ENCODE measurements around the gene FIGN. TPM values are rescaled to one million over a fixed set of nuclear protein-coding genes. Genes with fewer than 3 reads are reported as not detected.
A peak's percentile ranks its signal among the peaks of the same experiment; 100 is the strongest.

FIGN gene
- total RNA-seq, 1 donor from 2014 or later, result 4.3 TPM

DNA sequence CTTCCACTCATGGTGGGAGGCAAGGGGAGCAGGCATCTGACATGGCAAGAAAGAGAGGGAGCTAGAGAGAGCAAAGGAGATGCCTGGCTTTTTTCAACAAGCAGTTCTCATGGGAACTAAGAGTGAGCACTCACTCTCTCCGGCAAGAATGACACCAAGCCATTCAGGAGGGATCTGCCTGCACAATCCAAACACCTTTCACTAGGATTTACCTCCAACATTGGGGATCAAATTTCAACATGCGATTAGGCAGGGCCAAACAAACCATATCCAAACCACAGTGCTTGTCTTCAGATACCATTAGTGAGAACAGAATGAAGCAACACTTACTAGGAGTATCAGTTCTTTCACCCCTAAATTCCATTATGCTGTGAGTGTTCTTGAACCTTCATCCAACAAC is 77.3 kb downstream of the FIGN start:
- TF ChIP-seq, protein P1, sequence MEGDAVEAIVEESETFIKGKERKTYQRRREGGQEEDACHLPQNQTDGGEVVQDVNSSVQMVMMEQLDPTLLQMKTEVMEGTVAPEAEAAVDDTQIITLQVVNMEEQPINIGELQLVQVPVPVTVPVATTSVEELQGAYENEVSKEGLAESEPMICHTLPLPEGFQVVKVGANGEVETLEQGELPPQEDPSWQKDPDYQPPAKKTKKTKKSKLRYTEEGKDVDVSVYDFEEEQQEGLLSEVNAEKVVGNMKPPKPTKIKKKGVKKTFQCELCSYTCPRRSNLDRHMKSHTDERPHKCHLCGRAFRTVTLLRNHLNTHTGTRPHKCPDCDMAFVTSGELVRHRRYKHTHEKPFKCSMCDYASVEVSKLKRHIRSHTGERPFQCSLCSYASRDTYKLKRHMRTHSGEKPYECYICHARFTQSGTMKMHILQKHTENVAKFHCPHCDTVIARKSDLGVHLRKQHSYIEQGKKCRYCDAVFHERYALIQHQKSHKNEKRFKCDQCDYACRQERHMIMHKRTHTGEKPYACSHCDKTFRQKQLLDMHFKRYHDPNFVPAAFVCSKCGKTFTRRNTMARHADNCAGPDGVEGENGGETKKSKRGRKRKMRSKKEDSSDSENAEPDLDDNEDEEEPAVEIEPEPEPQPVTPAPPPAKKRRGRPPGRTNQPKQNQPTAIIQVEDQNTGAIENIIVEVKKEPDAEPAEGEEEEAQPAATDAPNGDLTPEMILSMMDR (IDR thresholded peaks at IDR 0.05), result no peak
- Histone ChIP-seq H3K9me3 (no peaks in the 10 kb centered on the region), H3K4me3 (no peak overlapping the region), H3K27me3 (no peaks in the 10 kb centered on the region), H3K27ac (peak overlapping the region; percentile 22 to 43), H3K4me1 (peaks cover 0 to 35% of the 10 kb centered on the region in 2 donors), H3K36me3 (no peaks in the 10 kb centered on the region)
- intact Hi-C loops (cut with DNase I), result loop anchor here (5.0 kb wide), 1 partner anchor 34 kb away; no protein-coding TSS in a partner anchor
- DNase-seq (ENCODE audit: low spot score in 2 of 2), result no peak

DNA sequence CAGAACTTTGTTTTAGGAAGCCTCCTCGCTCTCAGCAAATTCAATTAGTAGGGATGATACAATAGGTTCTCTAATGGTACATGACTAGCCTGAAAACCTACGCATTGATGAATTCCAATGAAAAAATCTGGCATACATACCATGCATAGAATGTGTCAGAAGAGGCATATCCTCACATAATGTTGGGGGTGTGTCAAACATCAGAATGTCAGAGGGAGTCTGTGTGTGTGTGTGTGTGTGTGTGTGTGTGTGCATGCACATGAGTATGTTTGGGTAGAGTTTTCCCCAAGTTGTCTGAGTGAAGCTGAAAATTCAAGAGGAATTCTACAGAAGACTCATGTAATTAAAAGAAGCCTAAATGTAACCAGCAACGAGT is 78.5 kb downstream of the FIGN start:
- DNase-seq (ENCODE audit: low spot score in 2 of 2), result no peak
- Histone ChIP-seq H3K4me3 (no peak overlapping the region), H3K4me1 (peaks cover 0 to 32% of the 10 kb centered on the region in 2 donors), H3K27ac (peak overlapping the region; percentile 26 to 43), H3K36me3 (no peaks in the 10 kb centered on the region), H3K27me3 (no peaks in the 10 kb centered on the region), H3K9me3 (no peaks in the 10 kb centered on the region)
- intact Hi-C loops (cut with DNase I), result loop anchor here (5.0 kb wide), 1 partner anchor 35 kb away; no protein-coding TSS in a partner anchor
- TF ChIP-seq, protein P1 (IDR thresholded peaks at IDR 0.05), result no peak

DNA sequence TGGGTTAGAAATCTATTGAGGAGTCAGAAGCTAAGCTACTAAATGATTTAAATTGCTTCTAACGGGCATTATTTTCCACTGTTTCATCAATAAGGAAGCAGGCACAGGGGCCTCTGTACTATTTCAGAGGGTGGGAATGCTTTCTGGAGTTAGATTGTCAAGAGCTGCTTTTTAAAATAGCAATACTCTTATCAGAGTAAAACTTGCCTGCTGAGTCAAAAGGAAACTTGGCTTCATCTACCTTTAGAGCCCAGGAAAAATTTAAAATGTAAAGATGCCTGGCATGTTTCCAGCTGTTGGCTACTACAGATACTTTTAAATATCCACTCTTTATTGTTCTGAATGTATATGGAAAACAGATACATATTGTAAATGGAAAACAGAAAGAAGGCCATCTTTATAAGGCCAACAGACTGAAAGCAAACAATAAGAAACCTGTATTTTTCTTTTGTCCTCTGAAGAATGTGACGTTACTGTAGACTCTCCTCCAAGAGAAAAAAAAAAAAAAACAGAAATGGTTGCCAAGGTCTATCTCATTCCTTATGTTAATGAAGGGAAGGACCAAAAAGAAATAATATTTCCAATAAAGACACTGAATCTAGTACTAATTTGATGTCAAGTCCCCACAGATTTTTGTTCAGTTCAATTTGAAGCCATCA is 79.1 kb downstream of the FIGN start:
- no peaks in the 10 kb centered on the region for H3K36me3 ChIP-seq
- H3K4me3 ChIP-seq, result no peak overlapping the region
- no peaks in the 10 kb centered on the region for H3K27me3 ChIP-seq
- intact Hi-C loops (cut with DNase I), result loop anchor here (5.0 kb wide), 1 partner anchor 36 kb away; no protein-coding TSS in a partner anchor
- H3K27ac ChIP-seq, result peak overlapping the region; percentile 26 to 68
- no peak for DNase-seq (ENCODE audit: low spot score in 2 of 2)
- H3K9me3 ChIP-seq, result no peaks in the 10 kb centered on the region
- H3K4me1 ChIP-seq, result peaks cover 0 to 27% of the 10 kb centered on the region in 2 donors
- TF ChIP-seq, protein P1 (IDR thresholded peaks at IDR 0.05), result no peak

DNA sequence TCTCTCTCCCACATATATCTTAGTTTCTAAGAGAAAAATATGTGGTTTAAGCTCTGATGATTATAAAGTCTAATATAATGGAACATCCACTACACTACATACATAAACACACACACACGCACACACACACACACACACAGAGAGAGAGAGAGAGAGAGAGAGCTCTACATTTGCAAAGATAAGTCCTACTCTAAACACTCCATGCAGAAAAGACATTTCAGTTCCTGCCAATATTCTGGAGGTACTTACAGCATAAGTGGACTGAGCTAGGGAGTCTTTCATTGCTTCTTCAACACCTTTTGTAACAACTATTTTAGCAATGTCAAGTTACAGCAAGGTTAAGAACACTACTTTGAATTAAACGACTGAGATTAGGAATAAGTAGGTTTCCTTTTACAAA is 80.1 kb downstream of the FIGN start:
- Histone ChIP-seq H3K27me3 (no peaks in the 10 kb centered on the region), H3K36me3 (no peaks in the 10 kb centered on the region), H3K27ac (peak overlapping the region in 1 of 2 donors; percentile 68), H3K9me3 (no peaks in the 10 kb centered on the region), H3K4me3 (no peak overlapping the region), H3K4me1 (peaks cover 0 to 25% of the 10 kb centered on the region in 2 donors)
- intact Hi-C loops (cut with DNase I), result loop anchor here (5.0 kb wide), 1 partner anchor 37 kb away; no protein-coding TSS in a partner anchor
- TF ChIP-seq, protein P1 (IDR thresholded peaks at IDR 0.05), result no peak
- DNase-seq (ENCODE audit: low spot score in 2 of 2), result no peak

DNA sequence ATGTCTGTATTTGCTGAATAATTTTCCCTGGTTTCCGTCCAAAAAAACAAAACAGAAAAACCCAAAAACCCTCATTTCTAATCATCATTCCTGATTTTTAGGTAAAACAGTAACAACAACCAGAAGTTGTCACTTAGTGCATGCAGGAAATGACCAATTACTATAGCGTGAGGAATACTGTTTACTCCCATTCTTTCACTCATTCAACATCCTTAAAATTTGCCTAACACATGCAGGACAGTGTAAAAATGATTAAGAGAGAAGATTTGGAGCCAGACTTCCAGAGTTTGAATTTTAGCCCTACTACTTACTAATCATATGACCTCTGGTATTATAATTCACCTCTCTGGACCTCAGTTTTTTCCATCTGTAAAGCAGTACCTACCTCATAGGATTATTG is 83.1 kb downstream of the FIGN start:
- Histone ChIP-seq H3K9me3 (no peaks in the 10 kb centered on the region), H3K27me3 (no peaks in the 10 kb centered on the region), H3K36me3 (no peaks in the 10 kb centered on the region), H3K4me3 (no peak overlapping the region), H3K27ac (no peak overlapping the region), H3K4me1 (peaks cover 0 to 23% of the 10 kb centered on the region in 2 donors)
- intact Hi-C loops (cut with DNase I), result no loop called here
- TF ChIP-seq, protein P1 (IDR thresholded peaks at IDR 0.05), result no peak
- no peak for DNase-seq (ENCODE audit: low spot score in 2 of 2)
